Uterus (tissue), 2 donors: ENCODE measurements around the gene OR6K2.

Experiments
- POLR2A ChIP-seq, 2 donors: fragments of 450-650 bp; IDR thresholded peaks; one replicate each; pipeline ENCODE4 v1.6.1; 2016; ENCODE audit warnings: antibody characterized with exemption in 2 of 2, mild to moderate bottlenecking in 1 of 2, moderate library complexity in 1 of 2
- TF ChIP-seq, protein P1 (sequence below), 4 experiments: fragments of 200-600 bp in 2 of 4; fragments of 450-650 bp in 2 of 4; sonication (generic) in 2 of 4; IDR thresholded peaks; one replicate each; pipeline ENCODE4 v1.5.1; 2016 to 2019; ENCODE audit warnings: antibody characterized with exemption in 4 of 4, mild to moderate bottlenecking in 2 of 4, moderate library complexity in 1 of 4

- no peak for TF ChIP-seq POLR2A (IDR thresholded peaks at IDR 0.05)
- TF ChIP-seq, protein P1, sequence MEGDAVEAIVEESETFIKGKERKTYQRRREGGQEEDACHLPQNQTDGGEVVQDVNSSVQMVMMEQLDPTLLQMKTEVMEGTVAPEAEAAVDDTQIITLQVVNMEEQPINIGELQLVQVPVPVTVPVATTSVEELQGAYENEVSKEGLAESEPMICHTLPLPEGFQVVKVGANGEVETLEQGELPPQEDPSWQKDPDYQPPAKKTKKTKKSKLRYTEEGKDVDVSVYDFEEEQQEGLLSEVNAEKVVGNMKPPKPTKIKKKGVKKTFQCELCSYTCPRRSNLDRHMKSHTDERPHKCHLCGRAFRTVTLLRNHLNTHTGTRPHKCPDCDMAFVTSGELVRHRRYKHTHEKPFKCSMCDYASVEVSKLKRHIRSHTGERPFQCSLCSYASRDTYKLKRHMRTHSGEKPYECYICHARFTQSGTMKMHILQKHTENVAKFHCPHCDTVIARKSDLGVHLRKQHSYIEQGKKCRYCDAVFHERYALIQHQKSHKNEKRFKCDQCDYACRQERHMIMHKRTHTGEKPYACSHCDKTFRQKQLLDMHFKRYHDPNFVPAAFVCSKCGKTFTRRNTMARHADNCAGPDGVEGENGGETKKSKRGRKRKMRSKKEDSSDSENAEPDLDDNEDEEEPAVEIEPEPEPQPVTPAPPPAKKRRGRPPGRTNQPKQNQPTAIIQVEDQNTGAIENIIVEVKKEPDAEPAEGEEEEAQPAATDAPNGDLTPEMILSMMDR (IDR thresholded peaks at IDR 0.05), result no peak
These were observed 46.4 kb downstream of the OR6K2 start for GRCh38 chr1:158654086-158654485.
